ENCODE results near the gene CDH18.

CDH18 gene

GRCh38 chr5:19547640-19548039, 440.4 kb downstream of the CDH18 start:
- Histone ChIP-seq H2AFZ (ENCODE audit: low read length) (no peak overlapping the region), H3K9me3 (replicated peaks; ENCODE audit: insufficient read depth, low read length) (no peaks in the 10 kb centered on the region), H3K4me3 (ENCODE audit: low read length) (no peak overlapping the region), H3K9ac (ENCODE audit: low read length) (no peak overlapping the region), H3K36me3 (replicated peaks; ENCODE audit: insufficient read depth, low read length) (no peaks in the 10 kb centered on the region), H4K20me1 (ENCODE audit: insufficient read depth, low read length) (no peaks in the 10 kb centered on the region), H3K4me2 (ENCODE audit: low read depth, low read length) (no peak overlapping the region), H3K4me1 (ENCODE audit: low read length) (no peaks in the 10 kb centered on the region), H3K9me2 (replicated peaks; ENCODE audit: insufficient read depth, low read length) (no peaks in the 10 kb centered on the region), H3K27ac (ENCODE audit: low read length) (no peak overlapping the region), H3F3A (ENCODE audit: insufficient read depth, low read length) (no peaks in the 10 kb centered on the region), H3K79me2 (ENCODE audit: low read length) (no peaks in the 10 kb centered on the region), H3K27me3 (replicated peaks; ENCODE audit: insufficient read depth, low read length) (no peaks in the 10 kb centered on the region)
- TF ChIP-seq EZH2 (optimal IDR thresholded peaks at IDR 0.05; ENCODE audit: low read depth, low read length) (no peak), CTCF (IDR thresholded peaks at IDR 0.05; ENCODE audit: low read length) (no peak), EZH2phosphoT487 (IDR thresholded peaks at IDR 0.05; ENCODE audit: low read length) (no peak)
- no peak for DNase-seq

- H3K27me3 ChIP-seq (replicated peaks; ENCODE audit: insufficient read depth, low read length) = no peaks in the 10 kb centered on the region
- H3K9me2 ChIP-seq (replicated peaks; ENCODE audit: insufficient read depth, low read length) = no peaks in the 10 kb centered on the region
- no peak overlapping the region for H2AFZ ChIP-seq (ENCODE audit: low read length)
- H4K20me1 ChIP-seq (ENCODE audit: insufficient read depth, low read length) = no peaks in the 10 kb centered on the region
- H3K4me2 ChIP-seq (ENCODE audit: low read depth, low read length) = no peak overlapping the region
- H3K79me2 ChIP-seq (ENCODE audit: low read length) = no peaks in the 10 kb centered on the region
- no peaks in the 10 kb centered on the region for H3K36me3 ChIP-seq (replicated peaks; ENCODE audit: insufficient read depth, low read length)
- no peak overlapping the region for H3K27ac ChIP-seq (ENCODE audit: low read length)
- H3K4me1 ChIP-seq (ENCODE audit: low read length) = no peaks in the 10 kb centered on the region
- DNase-seq = no peak
- no peaks in the 10 kb centered on the region for H3F3A ChIP-seq (ENCODE audit: insufficient read depth, low read length)
- no peak for TF ChIP-seq CTCF (IDR thresholded peaks at IDR 0.05; ENCODE audit: low read length)
- no peaks in the 10 kb centered on the region for H3K9me3 ChIP-seq (replicated peaks; ENCODE audit: insufficient read depth, low read length)
- H3K4me3 ChIP-seq (ENCODE audit: low read length) = no peak overlapping the region
- H3K9ac ChIP-seq (ENCODE audit: low read length) = no peak overlapping the region
These were observed 441.5 kb downstream of the CDH18 start for GRCh38 chr5:19546521-19546920.

GRCh38 chr5:19538607-19539006, 449.4 kb downstream of the CDH18 start:
- Histone ChIP-seq H3K9ac (ENCODE audit: low read length) (no peak overlapping the region), H3K36me3 (replicated peaks; ENCODE audit: insufficient read depth, low read length) (no peaks in the 10 kb centered on the region), H2AFZ (ENCODE audit: low read length) (no peak overlapping the region), H3K27ac (ENCODE audit: low read length) (no peak overlapping the region), H3K27me3 (replicated peaks; ENCODE audit: insufficient read depth, low read length) (no peaks in the 10 kb centered on the region), H3K9me3 (replicated peaks; ENCODE audit: insufficient read depth, low read length) (no peaks in the 10 kb centered on the region), H3K4me1 (ENCODE audit: low read length) (no peaks in the 10 kb centered on the region), H3K9me2 (replicated peaks; ENCODE audit: insufficient read depth, low read length) (no peaks in the 10 kb centered on the region), H3K79me2 (ENCODE audit: low read length) (no peaks in the 10 kb centered on the region), H3K4me3 (ENCODE audit: low read length) (no peak overlapping the region), H3K4me2 (ENCODE audit: low read depth, low read length) (no peak overlapping the region), H3F3A (ENCODE audit: insufficient read depth, low read length) (no peaks in the 10 kb centered on the region), H4K20me1 (ENCODE audit: insufficient read depth, low read length) (no peaks in the 10 kb centered on the region)
- no peak for TF ChIP-seq EZH2 (optimal IDR thresholded peaks at IDR 0.05; ENCODE audit: low read depth, low read length)
- no peak for TF ChIP-seq CTCF (IDR thresholded peaks at IDR 0.05; ENCODE audit: low read length)
- no peak for TF ChIP-seq EZH2phosphoT487 (IDR thresholded peaks at IDR 0.05; ENCODE audit: low read length)
- DNase-seq = no peak

GRCh38 chr5:19536387-19536786, 451.6 kb downstream of the CDH18 start:
- no peaks in the 10 kb centered on the region for H4K20me1 ChIP-seq (ENCODE audit: insufficient read depth, low read length)
- no peak overlapping the region for H3K4me3 ChIP-seq (ENCODE audit: low read length)
- DNase-seq = no peak
- no peak overlapping the region for H2AFZ ChIP-seq (ENCODE audit: low read length)
- no peaks in the 10 kb centered on the region for H3F3A ChIP-seq (ENCODE audit: insufficient read depth, low read length)
- no peaks in the 10 kb centered on the region for H3K27me3 ChIP-seq (replicated peaks; ENCODE audit: insufficient read depth, low read length)
- no peaks in the 10 kb centered on the region for H3K36me3 ChIP-seq (replicated peaks; ENCODE audit: insufficient read depth, low read length)
- H3K9me2 ChIP-seq (replicated peaks; ENCODE audit: insufficient read depth, low read length) = no peaks in the 10 kb centered on the region
- TF ChIP-seq EZH2 (optimal IDR thresholded peaks at IDR 0.05; ENCODE audit: low read depth, low read length) (no peak), CTCF (IDR thresholded peaks at IDR 0.05; ENCODE audit: low read length) (no peak), EZH2phosphoT487 (IDR thresholded peaks at IDR 0.05; ENCODE audit: low read length) (no peak)
- no peak overlapping the region for H3K4me2 ChIP-seq (ENCODE audit: low read depth, low read length)
- no peaks in the 10 kb centered on the region for H3K9me3 ChIP-seq (replicated peaks; ENCODE audit: insufficient read depth, low read length)
- H3K9ac ChIP-seq (ENCODE audit: low read length) = no peak overlapping the region
- H3K27ac ChIP-seq (ENCODE audit: low read length) = no peak overlapping the region
- H3K4me1 ChIP-seq (ENCODE audit: low read length) = no peaks in the 10 kb centered on the region
- H3K79me2 ChIP-seq (ENCODE audit: low read length) = no peaks in the 10 kb centered on the region

All from MM.1S (cell line).